ENCODE results near the gene SGIP1. TPM values are rescaled to one million over a fixed set of nuclear protein-coding genes. Genes with fewer than 3 reads are reported as not detected.
"Not testable (repeated sequence)": the region's sequence is repeated elsewhere in the genome, so short reads cannot be mapped to it uniquely, and the experiment has no call there.

SGIP1 gene
- total RNA-seq, 4 donors from 2014 or later = 1.9 to 8.8 (median 4.8) TPM

DNA sequence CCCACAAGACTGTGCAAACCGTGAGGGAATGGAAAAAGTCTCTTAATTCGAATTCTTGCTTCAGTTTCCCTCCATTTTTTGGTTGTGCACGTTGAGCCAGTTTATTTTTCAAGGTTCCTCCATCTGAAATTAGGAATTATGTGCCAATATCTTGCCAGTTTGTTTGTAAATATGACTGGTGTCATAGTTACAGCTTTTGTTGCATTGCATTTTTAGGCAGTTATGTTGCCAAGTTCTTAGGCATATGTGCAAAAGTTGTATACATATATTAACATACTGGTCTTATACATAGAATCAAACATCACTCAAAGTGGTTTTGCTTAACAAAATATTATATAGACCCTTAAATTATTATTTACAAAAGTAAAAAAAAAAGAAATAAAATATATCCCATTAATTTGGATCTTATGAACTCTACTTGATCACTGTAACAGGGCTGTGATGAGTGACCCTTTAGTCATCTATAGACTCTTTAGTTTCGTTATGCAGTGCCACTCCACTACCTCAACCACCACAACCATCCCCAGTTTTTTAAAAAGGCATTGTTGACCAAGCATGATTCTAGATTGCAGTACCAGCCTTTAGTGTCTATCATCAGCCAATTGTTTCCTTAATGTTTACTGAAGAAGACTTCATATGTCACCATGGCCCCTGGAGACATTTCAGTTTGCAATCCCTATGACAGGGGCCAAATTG lies 197.4 kb downstream of the SGIP1 start:
- ATAC-seq (ENCODE audit: low FRiP score) (no peak), DNase-seq (ENCODE audit: low spot score) (no peak)
- TF ChIP-seq CTCF (IDR thresholded peaks at IDR 0.05) = no peak

DNA sequence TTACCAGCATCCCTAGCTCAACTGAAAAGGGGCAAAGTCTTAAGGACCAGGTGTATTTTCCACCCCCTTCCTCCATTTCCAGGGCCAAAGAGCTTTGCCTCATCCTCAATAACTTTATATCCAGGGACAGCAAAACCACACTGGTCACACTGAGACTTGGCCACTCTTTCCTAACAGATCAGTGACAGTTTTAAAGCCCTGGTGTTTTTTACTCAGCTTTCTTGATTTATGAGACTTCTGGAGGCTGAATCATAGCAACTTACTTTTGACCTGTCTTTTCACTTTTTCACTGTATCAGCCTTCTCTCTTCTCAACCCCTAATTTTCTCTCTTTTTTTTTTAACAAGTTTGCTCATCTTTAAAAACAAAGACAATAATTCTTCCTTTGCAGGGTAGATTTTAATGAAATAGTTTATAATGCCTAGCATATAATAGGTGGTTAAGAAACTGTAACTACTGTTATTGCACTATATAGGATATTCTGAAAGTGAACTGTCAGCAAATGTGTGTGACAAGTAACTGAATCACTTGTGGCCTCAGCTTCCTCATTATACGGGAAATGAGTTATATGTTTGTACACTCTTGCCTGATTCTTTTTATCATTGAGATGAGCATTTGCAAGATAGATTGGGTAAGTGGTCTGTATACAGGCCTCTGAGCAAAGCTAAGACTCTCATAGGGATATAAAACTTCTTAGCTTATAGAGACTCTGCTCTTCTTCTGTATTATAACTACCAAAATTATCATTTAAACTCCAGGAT lies 198.6 kb downstream of the SGIP1 start:
- no peak for TF ChIP-seq CTCF (IDR thresholded peaks at IDR 0.05)
- DNase-seq (ENCODE audit: low spot score) (no peak), ATAC-seq (ENCODE audit: low FRiP score) (no peak)

DNA sequence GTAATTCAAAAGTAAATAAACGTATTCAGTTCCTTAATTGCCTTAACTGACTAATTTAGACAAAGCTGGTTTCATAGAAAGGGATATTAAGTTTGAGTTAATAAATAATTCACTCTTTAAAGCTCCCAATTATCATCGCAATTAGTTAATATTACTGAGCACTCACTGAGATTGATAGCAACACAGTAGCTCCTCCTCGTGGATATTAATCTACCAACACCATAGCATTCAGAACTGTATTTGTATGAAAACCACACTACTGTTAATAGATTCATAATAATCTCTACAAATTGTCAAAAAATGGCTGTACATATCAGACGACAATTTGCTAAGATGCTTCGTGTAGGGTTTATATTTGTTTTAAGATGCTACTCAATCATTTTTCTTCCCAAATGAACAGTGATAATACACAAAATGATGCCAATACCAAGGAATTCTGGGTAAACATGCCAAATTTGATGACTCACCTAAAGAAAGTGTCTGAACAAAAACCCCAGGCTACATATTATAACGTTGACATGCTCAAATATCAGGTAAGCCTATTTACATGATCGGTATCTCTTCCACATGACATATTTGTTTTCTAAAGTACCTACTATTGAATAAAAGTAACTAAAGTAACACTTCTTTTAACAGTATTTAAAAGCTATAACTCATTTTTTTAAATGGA lies 199.5 kb downstream of the SGIP1 start:
- no peak for TF ChIP-seq CTCF (IDR thresholded peaks at IDR 0.05)
- ATAC-seq (ENCODE audit: low FRiP score) (no peak), DNase-seq (ENCODE audit: low spot score) (no peak)

DNA sequence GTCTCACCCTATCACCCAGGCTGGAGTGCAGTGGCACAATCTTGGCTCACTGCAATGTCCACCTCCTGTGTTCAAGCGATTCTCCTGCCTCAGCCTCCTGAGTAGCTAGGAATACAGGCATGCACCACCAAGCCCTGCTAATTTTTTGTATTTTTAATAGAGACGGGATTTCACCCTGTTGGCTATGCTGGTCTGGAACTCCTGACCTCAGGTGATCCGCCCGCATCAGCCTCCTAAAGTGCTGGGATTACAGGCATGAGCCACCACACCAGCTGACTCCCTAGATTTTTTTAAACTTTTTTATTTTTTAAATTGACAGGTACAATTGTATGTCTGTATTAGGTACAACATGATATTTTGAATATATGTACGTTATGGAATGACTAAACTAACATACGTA lies 200.6 kb downstream of the SGIP1 start:
- DNase-seq (ENCODE audit: low spot score); ATAC-seq (ENCODE audit: low FRiP score): not testable (repeated sequence)

GRCh38 chr1:66737836-66738235 lies 203.9 kb downstream of the SGIP1 start:
- no peak for ATAC-seq (ENCODE audit: low FRiP score)
- TF ChIP-seq CTCF (IDR thresholded peaks at IDR 0.05) = no peak
- DNase-seq (ENCODE audit: low spot score) = no peak

DNA sequence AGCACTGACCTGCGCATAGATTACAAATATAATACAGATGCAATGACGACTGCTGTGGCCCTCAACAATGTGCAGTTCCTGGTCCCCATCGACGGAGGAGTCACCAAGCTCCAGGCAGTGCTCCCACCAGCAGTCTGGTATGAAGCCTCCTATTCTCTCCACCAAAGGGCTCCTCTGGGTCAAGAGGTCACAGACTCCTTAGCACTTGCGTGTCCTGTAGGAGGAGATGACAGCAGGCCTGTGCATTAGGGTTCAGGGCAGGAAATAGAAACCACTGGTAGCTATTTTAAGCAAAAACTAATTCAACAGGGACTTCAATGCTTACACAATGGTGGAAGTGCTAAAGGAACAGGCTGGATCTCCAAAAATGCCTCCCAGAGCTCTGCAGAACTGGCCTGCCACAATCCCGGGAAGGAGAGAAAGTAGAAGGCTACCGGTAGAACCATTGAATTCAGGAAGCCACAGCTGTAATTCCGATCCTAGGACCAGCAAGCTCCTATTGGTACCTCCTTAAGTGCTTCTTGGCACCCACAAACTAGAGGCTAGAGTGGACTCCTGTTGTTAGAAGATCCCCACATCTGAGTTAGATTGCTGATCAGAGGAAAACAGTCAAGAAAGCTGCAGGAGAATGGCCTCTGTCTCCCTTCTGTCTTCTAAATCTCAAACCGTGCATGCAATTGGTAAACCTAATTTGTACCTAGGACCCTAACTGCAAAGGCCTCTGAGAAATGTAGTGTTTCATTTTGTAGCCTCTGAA lies 205.6 kb downstream of the SGIP1 start:
- no peak for DNase-seq (ENCODE audit: low spot score)
- TF ChIP-seq CTCF (IDR thresholded peaks at IDR 0.05) = no peak
- no peak for ATAC-seq (ENCODE audit: low FRiP score)

GRCh38 chr1:66745451-66745850 lies 211.5 kb downstream of the SGIP1 start:
- TF ChIP-seq CTCF (IDR thresholded peaks at IDR 0.05) = no peak
- DNase-seq (ENCODE audit: low spot score) (no peak), ATAC-seq (ENCODE audit: low FRiP score) (no peak)
